ENCODE measurements around the gene TBC1D22A.

TBC1D22A gene

GRCh38 chr22:47163856-47164513 lies 401.5 kb downstream of the TBC1D22A start:
- TF ChIP-seq, protein P1, sequence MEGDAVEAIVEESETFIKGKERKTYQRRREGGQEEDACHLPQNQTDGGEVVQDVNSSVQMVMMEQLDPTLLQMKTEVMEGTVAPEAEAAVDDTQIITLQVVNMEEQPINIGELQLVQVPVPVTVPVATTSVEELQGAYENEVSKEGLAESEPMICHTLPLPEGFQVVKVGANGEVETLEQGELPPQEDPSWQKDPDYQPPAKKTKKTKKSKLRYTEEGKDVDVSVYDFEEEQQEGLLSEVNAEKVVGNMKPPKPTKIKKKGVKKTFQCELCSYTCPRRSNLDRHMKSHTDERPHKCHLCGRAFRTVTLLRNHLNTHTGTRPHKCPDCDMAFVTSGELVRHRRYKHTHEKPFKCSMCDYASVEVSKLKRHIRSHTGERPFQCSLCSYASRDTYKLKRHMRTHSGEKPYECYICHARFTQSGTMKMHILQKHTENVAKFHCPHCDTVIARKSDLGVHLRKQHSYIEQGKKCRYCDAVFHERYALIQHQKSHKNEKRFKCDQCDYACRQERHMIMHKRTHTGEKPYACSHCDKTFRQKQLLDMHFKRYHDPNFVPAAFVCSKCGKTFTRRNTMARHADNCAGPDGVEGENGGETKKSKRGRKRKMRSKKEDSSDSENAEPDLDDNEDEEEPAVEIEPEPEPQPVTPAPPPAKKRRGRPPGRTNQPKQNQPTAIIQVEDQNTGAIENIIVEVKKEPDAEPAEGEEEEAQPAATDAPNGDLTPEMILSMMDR (IDR thresholded peaks at IDR 0.05; ENCODE audit: unreplicated experiment in 3 of 3) = no peak
- peaks cover 7% of the 10 kb centered on the region for H3K36me3 Mint-ChIP-seq (ENCODE audit: low read depth)
- no peaks in the 10 kb centered on the region for H3K9me3 Mint-ChIP-seq
- H3K4me3 Mint-ChIP-seq = no peak overlapping the region
- H3K4me1 Mint-ChIP-seq = peaks cover 9% of the 10 kb centered on the region
- peaks cover 3% of the 10 kb centered on the region for H3K27me3 Mint-ChIP-seq (ENCODE audit: low read depth)
- H3K27ac Mint-ChIP-seq = no peak overlapping the region

- Mint-ChIP-seq H3K27me3 (ENCODE audit: low read depth) (peaks cover 3% of the 10 kb centered on the region), H3K27ac (no peak overlapping the region), H3K4me3 (no peak overlapping the region), H3K4me1 (peaks cover 9% of the 10 kb centered on the region), H3K9me3 (no peaks in the 10 kb centered on the region), H3K36me3 (ENCODE audit: low read depth) (peaks cover 7% of the 10 kb centered on the region)
- TF ChIP-seq, protein P1 (IDR thresholded peaks at IDR 0.05; ENCODE audit: unreplicated experiment in 3 of 3) = no peak
Observed at GRCh38 chr22:47164514-47165337, 402.3 kb downstream of the TBC1D22A start.

DNA sequence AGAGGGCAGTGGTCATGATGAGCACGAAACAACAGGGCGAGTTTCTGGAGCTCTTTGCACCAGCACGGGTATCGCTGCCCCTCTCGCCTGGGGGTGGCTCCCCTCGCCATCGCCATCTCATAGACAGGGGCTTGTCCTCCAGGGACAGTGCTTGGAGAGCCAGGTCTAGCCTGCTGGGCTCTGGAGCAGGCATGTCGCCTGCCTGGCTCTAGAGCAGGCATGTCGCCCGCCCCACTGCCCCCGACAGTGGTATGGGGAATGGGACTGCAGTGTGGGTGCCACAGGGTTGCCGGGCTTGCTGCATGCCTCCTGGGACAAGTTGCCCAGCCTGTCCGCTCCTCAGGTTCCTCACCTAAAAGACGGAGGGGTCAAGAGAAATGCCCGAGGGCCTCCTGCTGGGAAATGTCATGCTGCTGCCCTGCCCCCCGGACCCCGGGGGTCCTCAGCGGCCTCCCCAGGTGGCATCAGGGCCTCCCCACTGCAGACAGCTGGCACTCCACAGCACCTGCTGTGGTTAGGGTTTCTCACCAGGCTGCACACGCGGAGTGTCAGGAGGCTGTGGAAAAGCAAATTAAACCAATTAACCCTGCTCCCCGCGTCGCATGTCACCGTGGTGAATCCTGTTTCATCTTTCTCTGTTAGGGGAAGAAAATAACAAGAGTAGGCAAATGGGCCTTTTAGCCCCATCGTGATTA lies 403.0 kb downstream of the TBC1D22A start:
- no peak overlapping the region for H3K27ac Mint-ChIP-seq
- TF ChIP-seq, protein P1 (IDR thresholded peaks at IDR 0.05; ENCODE audit: unreplicated experiment in 3 of 3) = no peak

GRCh38 chr22:47166033-47166404 lies 403.6 kb downstream of the TBC1D22A start:
- peaks cover 13% of the 10 kb centered on the region for H3K36me3 Mint-ChIP-seq (ENCODE audit: low read depth)
- H3K27ac Mint-ChIP-seq = peak overlapping the region in 1 of 3 experiments; percentile 58
- TF ChIP-seq, protein P1 (IDR thresholded peaks at IDR 0.05; ENCODE audit: unreplicated experiment in 3 of 3) = no peak
- peaks cover 9% of the 10 kb centered on the region for H3K4me1 Mint-ChIP-seq
- peaks cover 3% of the 10 kb centered on the region for H3K27me3 Mint-ChIP-seq (ENCODE audit: low read depth)
- H3K4me3 Mint-ChIP-seq = no peak overlapping the region
- no peaks in the 10 kb centered on the region for H3K9me3 Mint-ChIP-seq

More for the DNA sequence above, 403.0 kb downstream of the TBC1D22A start:
- no peak overlapping the region for H3K4me3 Mint-ChIP-seq
- H3K4me1 Mint-ChIP-seq = peaks cover 9% of the 10 kb centered on the region
- peaks cover 13% of the 10 kb centered on the region for H3K36me3 Mint-ChIP-seq (ENCODE audit: low read depth)
- H3K27me3 Mint-ChIP-seq (ENCODE audit: low read depth) = peaks cover 3% of the 10 kb centered on the region
- no peaks in the 10 kb centered on the region for H3K9me3 Mint-ChIP-seq

GRCh38 chr22:47166446-47167016 lies 404.1 kb downstream of the TBC1D22A start:
- Mint-ChIP-seq H3K9me3 (no peaks in the 10 kb centered on the region), H3K4me1 (peaks cover 9% of the 10 kb centered on the region), H3K27ac (no peak overlapping the region), H3K27me3 (ENCODE audit: low read depth) (peaks cover 3% of the 10 kb centered on the region), H3K36me3 (ENCODE audit: low read depth) (peaks cover 13% of the 10 kb centered on the region), H3K4me3 (no peak overlapping the region)
- TF ChIP-seq, protein P1 (IDR thresholded peaks at IDR 0.05; ENCODE audit: unreplicated experiment in 3 of 3) = no peak
